Ishikawa (cell line): ENCODE data around the gene PIGC.

ENCODE experiments used
- CEBPB ChIP-seq: IDR thresholded peaks from 2 replicates; pipeline ENCODE4 v1.6.1; 2012
- CREB1 ChIP-seq: IDR thresholded peaks from 2 replicates; pipeline ENCODE4 v1.6.1; 2012; ENCODE audit warnings: low read depth
- MAX ChIP-seq: IDR thresholded peaks from 2 replicates; pipeline ENCODE4 v1.6.1; 2012
- NFIC ChIP-seq: IDR thresholded peaks from 2 replicates; pipeline ENCODE4 v1.6.1; 2012
- TAF1 ChIP-seq: IDR thresholded peaks from 2 replicates; pipeline ENCODE4 v1.6.1; 2012; ENCODE audit warnings: low read depth, mild to moderate bottlenecking
- TCF12 ChIP-seq: IDR thresholded peaks from 2 replicates; pipeline ENCODE4 v1.6.1; 2012; ENCODE audit warnings: low read depth
- TEAD4 ChIP-seq: IDR thresholded peaks from 2 replicates; pipeline ENCODE4 v1.6.1; 2012
- USF1 ChIP-seq: IDR thresholded peaks from 2 replicates; pipeline ENCODE4 v1.6.1; 2012
- YY1 ChIP-seq: IDR thresholded peaks from 2 replicates; pipeline ENCODE4 v1.6.1; 2012; ENCODE audit warnings: low read depth
- ZBTB7A ChIP-seq: IDR thresholded peaks from 2 replicates; pipeline ENCODE4 v1.6.1; 2012; ENCODE audit warnings: low read depth

GRCh38 chr1:172450524-172450885, 6.6 kb upstream of the PIGC start:
- no peak for TF ChIP-seq CREB1
- no peak for TF ChIP-seq CEBPB
- TF ChIP-seq USF1 = no peak
- no peak for TF ChIP-seq ZBTB7A
- no peak for TF ChIP-seq TAF1
- TF ChIP-seq TCF12 = no peak
- no peak for TF ChIP-seq TEAD4
- no peak for TF ChIP-seq NFIC
- TF ChIP-seq YY1 = no peak
- no peak for TF ChIP-seq MAX
